ENCODE data around the gene ME3. TPM values are rescaled to one million over a fixed set of nuclear protein-coding genes. Genes with fewer than 3 reads are reported as not detected.

Gene ME3
- total RNA-seq, 2 experiments from 2014 or later = not detected

DNA sequence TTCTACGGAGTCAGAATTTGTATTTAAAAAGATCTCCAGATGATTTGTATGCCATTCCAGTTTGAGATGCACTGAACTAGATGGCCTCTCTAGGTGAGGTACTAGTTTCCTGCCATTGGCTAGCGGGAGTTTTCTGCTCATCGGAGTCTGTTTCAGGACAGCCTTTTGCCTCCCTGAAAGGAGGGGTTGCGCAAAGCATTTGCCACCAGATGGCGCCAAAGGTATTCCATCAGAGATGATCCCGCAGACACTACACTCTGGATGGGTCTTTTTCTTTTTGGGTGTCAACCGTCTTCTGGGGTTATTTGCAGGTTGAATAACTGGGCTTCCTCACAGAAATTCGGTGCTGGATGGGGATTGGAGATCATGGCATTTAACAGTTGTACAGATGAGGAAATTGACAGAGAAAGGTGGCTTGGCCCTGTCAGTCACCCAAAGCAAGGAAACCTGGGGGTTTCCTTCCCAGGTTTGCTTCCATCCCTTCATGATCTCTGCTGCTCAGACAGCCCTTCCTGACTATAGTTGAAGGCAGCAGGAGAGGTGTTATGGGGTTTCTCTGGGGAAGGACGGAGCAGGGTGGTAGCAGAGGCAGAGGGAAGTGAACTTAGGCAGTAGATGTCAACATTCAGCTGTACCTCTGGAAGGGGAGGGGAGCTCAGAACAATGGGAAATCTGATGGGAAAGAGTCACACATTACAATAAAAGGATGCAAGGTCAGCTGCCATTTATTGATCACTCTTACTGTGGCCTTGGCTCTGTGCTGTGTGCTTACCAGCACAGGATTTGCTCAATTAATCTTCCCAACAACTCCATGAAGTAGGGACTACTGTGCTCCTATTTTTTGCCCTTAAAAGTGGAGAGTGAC is 216.1 kb downstream of the ME3 start:
- ChIA-PET CTCF (ENCODE audit: unreplicated experiment) (interaction anchor here (1.0 kb wide), 1 partner anchor 28 kb away, joined by 3 read pairs; no protein-coding TSS in a partner anchor), POLR2A (no interaction called here)
- BruUV-seq (replicated peaks) = no TSS peak
- Histone ChIP-seq H3K4me3 (ENCODE audit: low read depth, low read length, poor library complexity, severe bottlenecking) (no peak overlapping the region), H3K27ac (ENCODE audit: low read depth, low read length, poor library complexity, severe bottlenecking) (no peak overlapping the region), H3K4me2 (ENCODE audit: low read length) (no peak overlapping the region), H2AFZ (ENCODE audit: low read length) (no peak overlapping the region), H4K20me1 (ENCODE audit: insufficient read depth, low read length) (no peaks in the 10 kb centered on the region), H3K36me3 (ENCODE audit: insufficient read depth, low read length) (no peaks in the 10 kb centered on the region), H3K79me2 (ENCODE audit: insufficient read depth, low read depth, low read length) (no peaks in the 10 kb centered on the region), H3K9me3 (ENCODE audit: low read length) (no peaks in the 10 kb centered on the region), H3K4me1 (ENCODE audit: insufficient read depth, low read length, poor library complexity, severe bottlenecking) (no peaks in the 10 kb centered on the region), H3K9me2 (ENCODE audit: insufficient read depth, low read length) (no peaks in the 10 kb centered on the region)
- TF ChIP-seq, protein P1, sequence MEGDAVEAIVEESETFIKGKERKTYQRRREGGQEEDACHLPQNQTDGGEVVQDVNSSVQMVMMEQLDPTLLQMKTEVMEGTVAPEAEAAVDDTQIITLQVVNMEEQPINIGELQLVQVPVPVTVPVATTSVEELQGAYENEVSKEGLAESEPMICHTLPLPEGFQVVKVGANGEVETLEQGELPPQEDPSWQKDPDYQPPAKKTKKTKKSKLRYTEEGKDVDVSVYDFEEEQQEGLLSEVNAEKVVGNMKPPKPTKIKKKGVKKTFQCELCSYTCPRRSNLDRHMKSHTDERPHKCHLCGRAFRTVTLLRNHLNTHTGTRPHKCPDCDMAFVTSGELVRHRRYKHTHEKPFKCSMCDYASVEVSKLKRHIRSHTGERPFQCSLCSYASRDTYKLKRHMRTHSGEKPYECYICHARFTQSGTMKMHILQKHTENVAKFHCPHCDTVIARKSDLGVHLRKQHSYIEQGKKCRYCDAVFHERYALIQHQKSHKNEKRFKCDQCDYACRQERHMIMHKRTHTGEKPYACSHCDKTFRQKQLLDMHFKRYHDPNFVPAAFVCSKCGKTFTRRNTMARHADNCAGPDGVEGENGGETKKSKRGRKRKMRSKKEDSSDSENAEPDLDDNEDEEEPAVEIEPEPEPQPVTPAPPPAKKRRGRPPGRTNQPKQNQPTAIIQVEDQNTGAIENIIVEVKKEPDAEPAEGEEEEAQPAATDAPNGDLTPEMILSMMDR (conservative IDR thresholded peaks at IDR 0.05; ENCODE audit: low read length) = peak; percentile 95
- TF ChIP-seq EZH2phosphoT487 (IDR thresholded peaks at IDR 0.05; ENCODE audit: borderline replicate concordance, low read depth, low read length) = no peak
- DNase-seq (ENCODE audit: low spot score) = peak; percentile 72
- intact Hi-C loops (cut with micrococcal nuclease; ENCODE audit: unreplicated experiment) = loop anchor here (1.0 to 5.0 kb wide), 3 partner anchors 151 to 462 kb away; no protein-coding TSS in a partner anchor

DNA sequence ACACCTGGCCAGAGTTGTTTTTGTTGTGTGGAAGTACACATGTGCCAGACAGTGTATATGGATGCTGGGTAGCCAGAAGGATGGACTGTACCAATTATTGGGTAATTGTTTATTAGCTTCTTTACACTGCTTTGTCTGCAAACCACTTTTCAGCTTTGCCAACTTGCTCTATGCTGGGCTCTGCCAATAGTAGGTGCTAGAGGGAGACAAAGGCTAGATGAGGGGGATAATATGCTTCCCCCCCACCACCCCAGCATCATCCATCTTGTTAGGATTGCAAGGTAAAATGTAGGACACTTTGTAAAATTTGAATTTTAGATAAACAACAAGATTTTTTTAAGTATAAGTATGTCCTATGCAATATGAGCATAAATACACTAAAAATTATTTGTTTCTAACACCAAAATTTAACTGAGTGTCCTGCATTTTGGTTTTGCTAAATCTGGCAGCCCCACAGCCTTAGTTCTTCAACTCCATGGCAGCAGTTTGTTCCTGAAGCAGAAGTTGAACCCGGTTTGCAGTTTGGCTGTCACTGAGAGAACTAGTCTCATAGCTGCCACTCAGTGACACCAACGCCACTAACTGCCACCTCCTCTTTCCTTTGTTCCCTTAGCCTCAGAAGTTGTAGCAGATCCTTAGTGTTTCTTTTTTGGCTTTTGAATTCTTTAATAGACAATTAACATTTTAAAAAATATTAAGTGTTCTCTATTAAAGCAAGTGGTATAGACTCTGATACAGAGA is 219.0 kb downstream of the ME3 start:
- no peak overlapping the region for H3K4me3 ChIP-seq (ENCODE audit: low read depth, low read length, poor library complexity, severe bottlenecking)
- intact Hi-C loops (cut with micrococcal nuclease; ENCODE audit: unreplicated experiment) = no loop called here
- TF ChIP-seq, protein P1 (conservative IDR thresholded peaks at IDR 0.05; ENCODE audit: low read length) = peak; percentile 34; the same call in 1 of the 2 replicates
- TF ChIP-seq EZH2phosphoT487 (IDR thresholded peaks at IDR 0.05; ENCODE audit: borderline replicate concordance, low read depth, low read length) = no peak
- H2AFZ ChIP-seq (ENCODE audit: low read length) = no peak overlapping the region
- no peaks in the 10 kb centered on the region for H3K4me1 ChIP-seq (ENCODE audit: insufficient read depth, low read length, poor library complexity, severe bottlenecking)
- H3K9me2 ChIP-seq (ENCODE audit: insufficient read depth, low read length) = no peaks in the 10 kb centered on the region
- BruUV-seq (replicated peaks) = no TSS peak
- no peak overlapping the region for H3K27ac ChIP-seq (ENCODE audit: low read depth, low read length, poor library complexity, severe bottlenecking)
- ChIA-PET POLR2A (no interaction called here), CTCF (ENCODE audit: unreplicated experiment) (no interaction called here)
- no peaks in the 10 kb centered on the region for H3K36me3 ChIP-seq (ENCODE audit: insufficient read depth, low read length)
- no peaks in the 10 kb centered on the region for H4K20me1 ChIP-seq (ENCODE audit: insufficient read depth, low read length)
- H3K79me2 ChIP-seq (ENCODE audit: insufficient read depth, low read depth, low read length) = no peaks in the 10 kb centered on the region
- H3K9me3 ChIP-seq (ENCODE audit: low read length) = no peaks in the 10 kb centered on the region
- H3K4me2 ChIP-seq (ENCODE audit: low read length) = no peak overlapping the region
- DNase-seq (ENCODE audit: low spot score) = no peak
